Tibial artery (tissue), 4 donors: ENCODE measurements around the gene ASGR2.
A peak's percentile ranks its signal among the peaks of the same experiment; 100 is the strongest.
"Not testable (repeated sequence)": the region's sequence is repeated elsewhere in the genome, so short reads cannot be mapped to it uniquely, and the experiment has no call there.

Source experiments
- DNase-seq, 2 donors: peaks; one replicate each; pipeline ENCODE4 v3.0.0-alpha.2; 2019
- H3K27ac ChIP-seq, 2 donors: fragments of 200-600 bp; sonication (generic) in 1 of 2; 1 replicate in 1 of 2; 2 replicates in 1 of 2; pipeline ENCODE4 v1.5.1; 2018 to 2019; ENCODE audit warnings: mild to moderate bottlenecking in 1 of 2
- H3K27me3 ChIP-seq, 2 donors: fragments of 200-600 bp; sonication (generic) in 1 of 2; one replicate each; pipeline versions ENCODE4 v1.5.1 to v1.6.0; 2016 to 2019
- H3K36me3 ChIP-seq, 3 donors: fragments of 200-600 bp; sonication (generic) in 2 of 3; one replicate each; pipeline ENCODE4 v1.5.1; 2016 to 2019; ENCODE audit warnings: mild to moderate bottlenecking in 2 of 3
- H3K4me1 ChIP-seq, 4 donors: fragments of 200-600 bp; sonication (generic) in 2 of 4; 1 replicate in 3 of 4; 2 replicates in 1 of 4; pipeline ENCODE4 v1.5.1; 2016 to 2019
- H3K4me3 ChIP-seq, 2 donors: fragments of 200-600 bp; sonication (generic) in 1 of 2; 1 replicate in 1 of 2; 2 replicates in 1 of 2; pipeline ENCODE4 v1.5.1; 2018 to 2019; ENCODE audit warnings: mild to moderate bottlenecking in 2 of 2
- H3K9me3 ChIP-seq, 3 donors: fragments of 200-600 bp; sonication (generic) in 1 of 3; one replicate each; pipeline ENCODE4 v1.5.1; 2016 to 2019
- intact Hi-C: fragments of 100-400 bp; cut with DNase I; formaldehyde crosslinking; loops from one replicate; pipeline ENCODE4 v1.15.0; 2023; ENCODE audit warnings: low total_unique reads
- TF ChIP-seq, protein P1 (sequence below), 2 experiments: fragments of 200-600 bp in 1 of 2; fragments of 450-650 bp in 1 of 2; IDR thresholded peaks; one replicate each; pipeline ENCODE4 v1.5.1; 2017 to 2019; ENCODE audit warnings: antibody characterized with exemption in 2 of 2, mild to moderate bottlenecking in 1 of 2, moderate library complexity in 1 of 2

ASGR2 gene

GRCh38 chr17:7094652-7095019 lies 20.0 kb downstream of the ASGR2 start:
- peaks cover 0 to 6% (median 0%) of the 10 kb centered on the region in 3 donors for H3K9me3 ChIP-seq
- no peak overlapping the region for H3K4me3 ChIP-seq
- no peak overlapping the region for H3K27ac ChIP-seq
- H3K36me3 ChIP-seq = no peaks in the 10 kb centered on the region
- no peaks in the 10 kb centered on the region for H3K4me1 ChIP-seq
- intact Hi-C loops = no loop called here
- TF ChIP-seq, protein P1, sequence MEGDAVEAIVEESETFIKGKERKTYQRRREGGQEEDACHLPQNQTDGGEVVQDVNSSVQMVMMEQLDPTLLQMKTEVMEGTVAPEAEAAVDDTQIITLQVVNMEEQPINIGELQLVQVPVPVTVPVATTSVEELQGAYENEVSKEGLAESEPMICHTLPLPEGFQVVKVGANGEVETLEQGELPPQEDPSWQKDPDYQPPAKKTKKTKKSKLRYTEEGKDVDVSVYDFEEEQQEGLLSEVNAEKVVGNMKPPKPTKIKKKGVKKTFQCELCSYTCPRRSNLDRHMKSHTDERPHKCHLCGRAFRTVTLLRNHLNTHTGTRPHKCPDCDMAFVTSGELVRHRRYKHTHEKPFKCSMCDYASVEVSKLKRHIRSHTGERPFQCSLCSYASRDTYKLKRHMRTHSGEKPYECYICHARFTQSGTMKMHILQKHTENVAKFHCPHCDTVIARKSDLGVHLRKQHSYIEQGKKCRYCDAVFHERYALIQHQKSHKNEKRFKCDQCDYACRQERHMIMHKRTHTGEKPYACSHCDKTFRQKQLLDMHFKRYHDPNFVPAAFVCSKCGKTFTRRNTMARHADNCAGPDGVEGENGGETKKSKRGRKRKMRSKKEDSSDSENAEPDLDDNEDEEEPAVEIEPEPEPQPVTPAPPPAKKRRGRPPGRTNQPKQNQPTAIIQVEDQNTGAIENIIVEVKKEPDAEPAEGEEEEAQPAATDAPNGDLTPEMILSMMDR (IDR thresholded peaks at IDR 0.05) = no peak
- DNase-seq = peak in 1 of 2 donors; percentile 59
- peaks cover 0 to 10% of the 10 kb centered on the region in 2 donors for H3K27me3 ChIP-seq

DNA sequence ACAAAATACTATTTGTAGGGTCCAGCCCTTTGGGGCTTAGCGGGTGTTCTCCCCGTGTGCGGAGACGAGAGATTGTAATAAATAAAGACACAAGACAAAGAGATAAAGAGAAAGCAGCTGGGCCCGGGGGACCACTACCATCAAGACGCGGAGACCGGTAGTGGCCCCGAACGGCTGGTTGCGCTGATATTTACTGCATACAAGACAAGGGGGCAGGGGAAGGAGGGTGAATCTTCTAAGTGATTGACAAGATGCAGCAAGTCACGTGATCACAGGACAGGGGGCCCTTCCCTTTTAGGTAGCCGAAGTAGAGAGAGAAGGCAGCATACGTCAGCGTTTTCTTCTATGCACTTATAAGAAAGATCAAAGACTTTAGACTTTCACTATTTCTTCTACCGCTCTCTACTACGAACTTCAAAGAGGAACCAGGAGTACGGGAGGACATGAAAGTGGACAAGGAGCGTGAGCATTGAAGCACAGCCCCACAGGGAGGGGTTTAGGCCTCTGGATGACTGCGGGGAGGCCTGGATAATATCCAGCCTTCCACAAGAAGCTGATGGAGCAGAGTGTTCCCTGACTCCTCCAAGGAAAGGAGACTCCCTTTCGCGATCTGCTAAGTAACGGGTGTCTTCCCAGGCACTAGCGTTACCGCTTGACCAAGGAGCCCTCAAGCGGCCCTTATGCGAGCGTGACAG lies 23.2 kb downstream of the ASGR2 start:
- H3K27ac ChIP-seq, H3K9me3 ChIP-seq, H3K4me3 ChIP-seq, intact Hi-C loops, H3K36me3 ChIP-seq, H3K4me1 ChIP-seq: not testable (repeated sequence)
- peak in 1 of 2 donors; percentile 32 for DNase-seq
- H3K27me3 ChIP-seq = peaks cover 0 to 22% of the 10 kb centered on the region in 2 donors

GRCh38 chr17:7089570-7089969 lies 25.1 kb downstream of the ASGR2 start:
- peaks cover 0 to 25% of the 10 kb centered on the region in 2 donors for H3K27me3 ChIP-seq
- H3K4me3 ChIP-seq, H3K9me3 ChIP-seq, H3K36me3 ChIP-seq, H3K4me1 ChIP-seq, H3K27ac ChIP-seq, intact Hi-C loops: not testable (repeated sequence)
- peak in 1 of 2 donors; percentile 16 for DNase-seq

GRCh38 chr17:7088442-7088841 lies 26.2 kb downstream of the ASGR2 start:
- H3K36me3 ChIP-seq, H3K4me1 ChIP-seq, DNase-seq, H3K9me3 ChIP-seq, intact Hi-C loops, H3K4me3 ChIP-seq, H3K27ac ChIP-seq: not testable (repeated sequence)
- peaks cover 0 to 25% of the 10 kb centered on the region in 2 donors for H3K27me3 ChIP-seq

- intact Hi-C loops = no loop called here
- peak in 1 of 2 donors; percentile 13 for DNase-seq
- TF ChIP-seq, protein P1 (IDR thresholded peaks at IDR 0.05) = no peak
- Histone ChIP-seq H3K36me3 (no peaks in the 10 kb centered on the region), H3K4me3 (no peak overlapping the region), H3K27ac (no peak overlapping the region), H3K27me3 (peaks cover 0 to 9% of the 10 kb centered on the region in 2 donors), H3K9me3 (no peaks in the 10 kb centered on the region), H3K4me1 (peaks cover 0 to 4% (median 0%) of the 10 kb centered on the region in 4 donors)
These were observed 30.5 kb downstream of the ASGR2 start for GRCh38 chr17:7084088-7084487.

DNA sequence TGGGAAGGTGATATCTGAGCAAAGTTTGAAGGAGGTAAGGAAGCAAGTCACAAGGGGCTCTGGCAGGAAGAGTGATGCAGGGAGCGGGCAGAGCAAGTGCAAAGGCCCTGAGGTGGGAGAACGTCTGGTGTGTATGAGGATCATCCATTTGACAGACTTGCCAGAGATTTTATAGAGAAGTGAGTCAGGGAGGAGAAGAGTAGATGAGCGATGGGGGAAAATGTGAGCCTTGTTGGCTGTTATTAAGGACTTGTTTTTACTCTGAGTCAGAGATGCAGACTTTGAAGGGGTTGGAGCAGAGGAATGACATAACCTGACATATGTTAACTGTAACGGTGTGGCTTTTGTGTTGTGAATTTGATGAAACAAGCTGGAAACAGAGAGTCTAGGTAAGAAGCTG lies 31.0 kb downstream of the ASGR2 start:
- Histone ChIP-seq H3K27ac (no peak overlapping the region), H3K4me3 (no peak overlapping the region), H3K4me1 (peaks cover 0 to 4% (median 0%) of the 10 kb centered on the region in 4 donors), H3K36me3 (no peaks in the 10 kb centered on the region), H3K27me3 (peaks cover 0 to 9% of the 10 kb centered on the region in 2 donors), H3K9me3 (no peaks in the 10 kb centered on the region)
- peak in 1 of 2 donors; percentile 4 for DNase-seq
- TF ChIP-seq, protein P1 (IDR thresholded peaks at IDR 0.05) = no peak
- intact Hi-C loops = no loop called here

DNA sequence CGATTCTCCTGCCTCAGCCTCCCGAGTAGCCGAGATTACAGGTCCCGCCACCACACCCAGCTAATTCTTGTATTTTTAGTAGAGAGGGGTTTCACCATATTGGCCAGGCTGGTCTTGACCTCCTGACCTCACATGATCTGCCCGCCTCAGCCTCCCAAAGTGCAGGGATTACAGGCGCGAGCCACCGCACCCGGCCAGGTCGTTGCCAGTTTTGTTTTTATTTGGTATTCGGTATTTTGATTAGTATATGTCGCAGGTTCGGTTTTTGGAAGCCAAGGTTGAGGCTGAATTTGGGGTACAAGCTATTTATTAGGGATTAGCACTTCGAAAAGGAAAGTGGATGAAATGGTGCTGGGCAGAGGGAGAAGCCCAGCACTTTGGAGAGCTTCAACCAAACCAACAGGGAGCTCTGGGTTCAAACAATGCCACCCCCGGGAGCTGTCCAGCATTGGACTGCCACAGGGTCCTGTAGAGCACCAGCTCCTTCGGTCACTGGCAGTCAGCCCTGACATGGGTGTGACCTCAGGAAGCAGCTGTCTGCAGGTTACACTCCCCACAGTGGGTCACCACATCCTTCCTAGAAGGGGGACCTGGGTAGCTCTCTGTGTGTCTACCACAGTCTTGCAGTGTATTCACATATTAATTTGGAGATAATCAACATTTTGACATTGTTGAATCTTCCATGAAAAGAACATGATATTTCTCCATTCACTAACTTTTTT lies 33.1 kb downstream of the ASGR2 start:
- peaks cover 0 to 4% (median 0%) of the 10 kb centered on the region in 4 donors for H3K4me1 ChIP-seq
- intact Hi-C loops = no loop called here
- peak in 1 of 2 donors; percentile 54 for DNase-seq

More for the DNA sequence above, 33.1 kb downstream of the ASGR2 start:
- H3K4me3 ChIP-seq = no peak overlapping the region
- H3K27ac ChIP-seq = no peak overlapping the region
- no peaks in the 10 kb centered on the region for H3K36me3 ChIP-seq
- no peaks in the 10 kb centered on the region for H3K9me3 ChIP-seq
- peaks cover 0 to 3% of the 10 kb centered on the region in 2 donors for H3K27me3 ChIP-seq
- TF ChIP-seq, protein P1 (IDR thresholded peaks at IDR 0.05) = no peak
